ENCODE results near the gene COG3. TPM values are rescaled to one million over a fixed set of nuclear protein-coding genes. Genes with fewer than 3 reads are reported as not detected.
A peak's percentile ranks its signal among the peaks of the same experiment; 100 is the strongest.

The COG3 gene
- total and polyA plus RNA-seq, 4 donors = 21.6 to 44.5 (median 30.1) TPM

- 91% methylated on average over 5 of the region's 6 CpGs for whole genome bisulfite sequencing (ENCODE audit: insufficient coverage)
- H3K9me3 ChIP-seq (ENCODE audit: control insufficient read depth, insufficient read depth, low read length) = no peaks in the 10 kb centered on the region
- H3K36me3 ChIP-seq (ENCODE audit: control insufficient read depth, insufficient read depth, low read length) = no peaks in the 10 kb centered on the region
- no peak for DNase-seq (ENCODE audit: low read depth in 4 of 6, low spot score in 6 of 6)
- no peak overlapping the region for H3K27ac ChIP-seq (ENCODE audit: low read depth, low read length)
- H3K27me3 ChIP-seq (ENCODE audit: control insufficient read depth, insufficient read depth, low read length) = no peaks in the 10 kb centered on the region
- no peaks in the 10 kb centered on the region for H3K4me1 ChIP-seq (ENCODE audit: control insufficient read depth, insufficient read depth, low read length)
- no peak overlapping the region for H3K4me3 ChIP-seq (ENCODE audit: low read depth, low read length)
Observed at GRCh38 chr13:45432737-45433380, 31.9 kb upstream of the COG3 start.

DNA sequence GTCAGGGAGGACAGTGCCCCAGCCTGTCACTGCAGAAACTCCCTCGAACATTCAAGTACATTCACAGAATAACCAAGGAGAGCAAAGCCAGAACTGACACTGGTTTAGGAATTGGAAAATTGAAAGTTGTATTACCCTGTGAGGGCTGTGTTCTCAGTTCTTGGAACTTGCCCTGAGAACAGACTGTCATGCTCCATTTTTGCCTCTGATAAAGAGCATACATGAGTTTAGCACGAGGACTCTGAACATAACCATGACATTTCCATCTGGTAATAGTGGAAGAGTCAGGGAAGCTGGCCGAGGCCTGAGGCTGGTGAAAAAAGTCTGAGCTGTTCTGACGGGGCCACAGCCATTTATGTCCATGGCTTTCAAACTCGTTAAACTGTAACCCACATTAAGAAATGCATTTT, 31.4 kb upstream of the COG3 start:
- H3K4me3 ChIP-seq (ENCODE audit: low read depth, low read length) = no peak overlapping the region
- H3K9me3 ChIP-seq (ENCODE audit: control insufficient read depth, insufficient read depth, low read length) = no peaks in the 10 kb centered on the region
- no peak overlapping the region for H3K27ac ChIP-seq (ENCODE audit: low read depth, low read length)
- DNase-seq (ENCODE audit: low read depth in 4 of 6, low spot score in 6 of 6) = no peak
- 83% methylated on average over 2 of the region's 5 CpGs for WGBS (ENCODE audit: insufficient coverage)
- H3K4me1 ChIP-seq (ENCODE audit: control insufficient read depth, insufficient read depth, low read length) = no peaks in the 10 kb centered on the region
- H3K27me3 ChIP-seq (ENCODE audit: control insufficient read depth, insufficient read depth, low read length) = no peaks in the 10 kb centered on the region
- no peaks in the 10 kb centered on the region for H3K36me3 ChIP-seq (ENCODE audit: control insufficient read depth, insufficient read depth, low read length)

DNA sequence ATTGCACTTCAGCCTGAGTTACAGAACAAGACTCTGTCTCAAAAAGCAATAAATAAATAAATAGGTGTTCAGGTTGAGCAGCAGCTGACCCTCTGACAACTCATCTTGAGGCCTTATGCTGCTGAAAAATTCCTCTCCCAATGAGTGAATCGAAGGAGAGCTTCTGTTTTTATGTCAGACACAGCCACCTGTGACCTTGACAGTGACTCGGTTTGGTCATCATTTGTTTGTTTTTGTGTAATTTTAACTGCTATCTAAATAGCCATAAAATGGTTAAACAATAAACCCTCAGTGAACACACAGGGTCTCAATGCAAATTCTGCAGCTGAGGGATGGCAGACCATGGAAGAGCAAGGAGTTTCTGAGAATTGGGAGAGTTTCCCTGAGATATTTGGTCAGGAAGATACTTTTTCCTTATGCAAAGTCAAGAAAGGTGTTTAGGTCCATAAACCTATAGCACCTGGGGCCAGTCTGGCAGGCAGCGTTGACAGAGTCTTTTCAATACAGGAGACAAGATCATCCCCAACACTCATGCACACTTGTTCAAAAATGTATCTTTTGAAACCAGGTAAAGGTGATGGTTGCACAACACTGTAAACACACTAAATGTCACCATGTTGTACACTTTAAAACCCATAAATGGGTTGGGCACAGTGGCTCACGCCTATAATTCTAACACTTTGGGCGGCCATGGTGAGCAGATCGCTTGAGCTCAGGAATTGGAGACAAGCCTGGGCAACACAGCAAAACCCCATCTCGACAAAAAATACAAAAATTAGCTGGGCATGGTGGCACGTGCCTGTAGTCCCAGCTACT, 30.0 kb upstream of the COG3 start:
- DNase-seq (ENCODE audit: low read depth in 4 of 6, low spot score in 6 of 6) = no peak
- no peak overlapping the region for H3K4me3 ChIP-seq (ENCODE audit: low read depth, low read length)
- no peaks in the 10 kb centered on the region for H3K4me1 ChIP-seq (ENCODE audit: control insufficient read depth, insufficient read depth, low read length)
- no peaks in the 10 kb centered on the region for H3K27me3 ChIP-seq (ENCODE audit: control insufficient read depth, insufficient read depth, low read length)
- H3K36me3 ChIP-seq (ENCODE audit: control insufficient read depth, insufficient read depth, low read length) = no peaks in the 10 kb centered on the region
- H3K9me3 ChIP-seq (ENCODE audit: control insufficient read depth, insufficient read depth, low read length) = no peaks in the 10 kb centered on the region
- WGBS (ENCODE audit: insufficient coverage) = 90% methylated on average over 7 of the region's 8 CpGs
- no peak overlapping the region for H3K27ac ChIP-seq (ENCODE audit: low read depth, low read length)

- WGBS (ENCODE audit: insufficient coverage) = 94% methylated on average over 6 of the region's 9 CpGs
- H3K9me3 ChIP-seq (ENCODE audit: control insufficient read depth, insufficient read depth, low read length) = no peaks in the 10 kb centered on the region
- DNase-seq (ENCODE audit: low read depth in 4 of 6, low spot score in 6 of 6) = no peak
- H3K4me1 ChIP-seq (ENCODE audit: control insufficient read depth, insufficient read depth, low read length) = no peaks in the 10 kb centered on the region
- no peak overlapping the region for H3K27ac ChIP-seq (ENCODE audit: low read depth, low read length)
- H3K27me3 ChIP-seq (ENCODE audit: control insufficient read depth, insufficient read depth, low read length) = no peaks in the 10 kb centered on the region
- no peak overlapping the region for H3K4me3 ChIP-seq (ENCODE audit: low read depth, low read length)
- no peaks in the 10 kb centered on the region for H3K36me3 ChIP-seq (ENCODE audit: control insufficient read depth, insufficient read depth, low read length)
Observed at GRCh38 chr13:45436332-45436731, 28.4 kb upstream of the COG3 start.

DNA sequence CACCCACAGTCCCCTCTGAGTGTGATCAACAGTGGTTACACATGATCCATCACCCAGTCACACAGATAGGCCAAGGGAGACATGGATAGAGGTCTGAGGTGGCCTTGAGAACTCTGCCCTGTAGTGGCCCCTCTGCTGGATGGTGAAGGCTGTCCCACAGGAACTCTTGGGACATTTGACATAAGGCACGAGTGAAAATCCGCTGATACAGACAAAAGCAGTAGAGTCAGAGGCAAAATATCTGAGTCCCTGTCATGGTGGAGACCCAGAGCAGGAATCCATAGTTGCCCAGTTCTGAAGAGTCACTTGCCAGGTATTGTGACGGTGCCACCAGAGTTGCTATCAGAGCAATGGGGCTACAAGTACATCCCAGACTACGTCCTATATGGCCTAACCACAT, 27.8 kb upstream of the COG3 start:
- Histone ChIP-seq H3K36me3 (ENCODE audit: control insufficient read depth, insufficient read depth, low read length) (no peaks in the 10 kb centered on the region), H3K4me1 (ENCODE audit: control insufficient read depth, insufficient read depth, low read length) (no peaks in the 10 kb centered on the region), H3K9me3 (ENCODE audit: control insufficient read depth, insufficient read depth, low read length) (no peaks in the 10 kb centered on the region), H3K27ac (ENCODE audit: low read depth, low read length) (no peak overlapping the region), H3K4me3 (ENCODE audit: low read depth, low read length) (no peak overlapping the region), H3K27me3 (ENCODE audit: control insufficient read depth, insufficient read depth, low read length) (no peaks in the 10 kb centered on the region)
- DNase-seq (ENCODE audit: low read depth in 4 of 6, low spot score in 6 of 6) = no peak
- WGBS (ENCODE audit: insufficient coverage) = 91% methylated on average over 4 of the region's 4 CpGs

GRCh38 chr13:45437947-45438346, 26.8 kb upstream of the COG3 start:
- peak in 3 of 6 donors; percentile 26 to 64 (median 31) for DNase-seq (ENCODE audit: low read depth in 4 of 6, low spot score in 6 of 6)
- H3K27me3 ChIP-seq (ENCODE audit: control insufficient read depth, insufficient read depth, low read length) = no peaks in the 10 kb centered on the region
- H3K27ac ChIP-seq (ENCODE audit: low read depth, low read length) = no peak overlapping the region
- H3K4me3 ChIP-seq (ENCODE audit: low read depth, low read length) = no peak overlapping the region
- WGBS (ENCODE audit: insufficient coverage) = 35% methylated on average over 4 of the region's 4 CpGs
- H3K36me3 ChIP-seq (ENCODE audit: control insufficient read depth, insufficient read depth, low read length) = no peaks in the 10 kb centered on the region
- no peaks in the 10 kb centered on the region for H3K4me1 ChIP-seq (ENCODE audit: control insufficient read depth, insufficient read depth, low read length)
- no peaks in the 10 kb centered on the region for H3K9me3 ChIP-seq (ENCODE audit: control insufficient read depth, insufficient read depth, low read length)

- no peaks in the 10 kb centered on the region for H3K27me3 ChIP-seq (ENCODE audit: control insufficient read depth, insufficient read depth, low read length)
- no peaks in the 10 kb centered on the region for H3K4me1 ChIP-seq (ENCODE audit: control insufficient read depth, insufficient read depth, low read length)
- WGBS (ENCODE audit: insufficient coverage) = no CpG with 5 or more reads among the region's 4 CpGs
- no peaks in the 10 kb centered on the region for H3K36me3 ChIP-seq (ENCODE audit: control insufficient read depth, insufficient read depth, low read length)
- no peak overlapping the region for H3K27ac ChIP-seq (ENCODE audit: low read depth, low read length)
- H3K9me3 ChIP-seq (ENCODE audit: control insufficient read depth, insufficient read depth, low read length) = no peaks in the 10 kb centered on the region
- no peak overlapping the region for H3K4me3 ChIP-seq (ENCODE audit: low read depth, low read length)
- no peak for DNase-seq (ENCODE audit: low read depth in 4 of 6, low spot score in 6 of 6)
Observed at GRCh38 chr13:45439008-45439407, 25.7 kb upstream of the COG3 start.

DNA sequence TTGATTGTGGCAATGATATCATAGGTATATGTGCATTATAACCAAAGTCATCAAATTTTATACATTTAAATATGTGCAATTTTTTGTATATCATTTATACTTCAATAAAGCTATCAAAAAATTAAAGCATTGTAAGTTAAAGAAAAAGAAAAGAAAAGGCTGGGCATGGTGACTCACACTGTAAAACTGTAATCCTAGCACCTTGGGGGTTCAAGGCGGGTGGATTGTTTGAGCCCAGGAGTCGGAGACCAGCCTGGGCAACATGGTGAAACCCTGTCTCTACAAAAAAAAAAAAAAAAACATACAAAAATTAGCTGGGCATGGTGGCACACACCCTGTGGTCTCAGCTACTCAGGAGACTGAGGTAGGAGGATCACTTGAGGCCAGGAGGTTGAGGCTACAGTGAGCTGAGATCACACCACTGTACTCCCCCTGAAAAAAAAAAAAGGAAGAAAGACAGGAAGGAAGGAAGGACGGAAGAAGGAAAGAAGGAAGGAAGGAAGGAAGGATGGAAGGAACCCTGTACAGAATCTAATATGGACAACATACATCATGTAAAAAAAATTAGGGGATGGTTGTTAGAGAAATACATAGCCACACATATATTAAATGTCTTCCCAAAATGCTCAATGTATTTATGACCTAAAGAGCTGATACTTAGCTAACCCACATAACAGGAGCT, 24.8 kb upstream of the COG3 start:
- no peaks in the 10 kb centered on the region for H3K36me3 ChIP-seq (ENCODE audit: control insufficient read depth, insufficient read depth, low read length)
- WGBS (ENCODE audit: insufficient coverage) = 90% methylated on average over 2 of the region's 3 CpGs
- no peaks in the 10 kb centered on the region for H3K9me3 ChIP-seq (ENCODE audit: control insufficient read depth, insufficient read depth, low read length)
- H3K4me3 ChIP-seq (ENCODE audit: low read depth, low read length) = no peak overlapping the region
- no peak for DNase-seq (ENCODE audit: low read depth in 4 of 6, low spot score in 6 of 6)
- no peaks in the 10 kb centered on the region for H3K27me3 ChIP-seq (ENCODE audit: control insufficient read depth, insufficient read depth, low read length)
- no peaks in the 10 kb centered on the region for H3K4me1 ChIP-seq (ENCODE audit: control insufficient read depth, insufficient read depth, low read length)
- no peak overlapping the region for H3K27ac ChIP-seq (ENCODE audit: low read depth, low read length)

DNA sequence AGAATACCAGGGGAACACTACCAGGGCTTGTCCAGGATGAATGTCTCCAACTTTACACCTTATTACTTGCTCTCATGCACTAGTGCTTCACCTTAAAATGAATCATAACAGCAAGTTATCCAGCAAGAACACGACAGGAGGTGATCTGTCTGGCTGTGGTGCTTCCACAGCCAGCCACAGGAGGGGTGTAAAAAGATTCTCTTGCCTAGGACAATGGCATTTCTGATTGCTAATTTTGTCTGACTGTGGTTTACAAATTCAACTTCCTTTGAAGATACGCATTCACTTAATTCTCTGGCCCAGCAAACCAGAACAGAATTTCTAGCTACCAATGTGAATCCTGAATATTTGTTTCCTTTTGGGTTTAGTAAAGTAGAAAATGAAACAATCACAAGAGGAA, 23.1 kb upstream of the COG3 start:
- Histone ChIP-seq H3K27me3 (ENCODE audit: control insufficient read depth, insufficient read depth, low read length) (no peaks in the 10 kb centered on the region), H3K4me3 (ENCODE audit: low read depth, low read length) (no peak overlapping the region), H3K27ac (ENCODE audit: low read depth, low read length) (no peak overlapping the region), H3K9me3 (ENCODE audit: control insufficient read depth, insufficient read depth, low read length) (no peaks in the 10 kb centered on the region), H3K36me3 (ENCODE audit: control insufficient read depth, insufficient read depth, low read length) (no peaks in the 10 kb centered on the region), H3K4me1 (ENCODE audit: control insufficient read depth, insufficient read depth, low read length) (no peaks in the 10 kb centered on the region)
- DNase-seq (ENCODE audit: low read depth in 4 of 6, low spot score in 6 of 6) = peak in 1 of 6 donors; percentile 42
- WGBS (ENCODE audit: insufficient coverage) = no CpG with 5 or more reads among the region's 2 CpGs

Data from spinal cord (tissue), 10 donors.